ENCODE measurements around the gene COG5. TPM values are rescaled to one million over a fixed set of nuclear protein-coding genes. Genes with fewer than 3 reads are reported as not detected.

COG5 gene
- total and polyA plus RNA-seq, 10 of the 15 experiments (the other 5 are each of a cell fraction or from before 2014, with no cell fraction given), result 5.5 to 27.9 (median 15.6) TPM

GRCh38 chr7:107161415-107161814, 402.3 kb downstream of the COG5 start (continued):
- TF ChIP-seq HSF1 (IDR thresholded peaks at IDR 0.05; ENCODE audit: low read depth, low read length), result no peak
- no peak for TF ChIP-seq RELB (IDR thresholded peaks at IDR 0.05; ENCODE audit: low read depth)
- TF ChIP-seq MTA3 (IDR thresholded peaks at IDR 0.05; ENCODE audit: borderline replicate concordance, low read length), result no peak

GRCh38 chr7:107160389-107160788, 403.3 kb downstream of the COG5 start:
- no peak for DNase-seq (ENCODE audit: low read depth, low spot score)
- no peak overlapping the region for H3K4me3 ChIP-seq
- POLR2A ChIA-PET, result interaction anchor here (0.9 kb wide), 1 partner anchor 10 kb away, joined by 3 read pairs; no protein-coding TSS in a partner anchor
- no peak overlapping the region for H3K27ac ChIP-seq (ENCODE audit: control insufficient read depth, insufficient read depth)
- RAD21 ChIA-PET (ENCODE audit: unreplicated experiment), result no interaction called here
- no TSS peak for BruUV-seq (replicated peaks)
- no peaks in the 10 kb centered on the region; a peak in 1 of 4 replicates for H3K27me3 ChIP-seq (replicated peaks in 1 of 2; ENCODE audit: control insufficient read depth in 2 of 2, insufficient read depth in 2 of 2, low read length in 1 of 2)
- no peak overlapping the region for H3K9ac ChIP-seq (ENCODE audit: control insufficient read depth, insufficient read depth, low read length)
- H3K79me2 ChIP-seq (ENCODE audit: control insufficient read depth, insufficient read depth, low read length), result no peaks in the 10 kb centered on the region
- H3K4me1 ChIP-seq (ENCODE audit: control insufficient read depth, insufficient read depth, low read length), result no peaks in the 10 kb centered on the region
- H2AFZ ChIP-seq (ENCODE audit: control insufficient read depth, low read depth, low read length), result no peak overlapping the region
- 50% methylated on average over 2 of the region's 2 CpGs for WGBS (ENCODE audit: insufficient coverage, insufficient replicate concordance, low lambda C conversion rate, missing lambda C conversion rate)
- H3K9me3 ChIP-seq (replicated peaks; ENCODE audit: control insufficient read depth, insufficient read depth, low read length), result no peaks in the 10 kb centered on the region
- H4K20me1 ChIP-seq (ENCODE audit: control insufficient read depth, insufficient read depth), result no peaks in the 10 kb centered on the region
- CTCF ChIA-PET, result interaction anchor here (0.6 kb wide), 1 partner anchor 10 kb away, joined by 3 read pairs; no protein-coding TSS in a partner anchor
- SMC1A ChIA-PET (ENCODE audit: uncharacterized antibody, unreplicated experiment), result no interaction called here
- intact Hi-C loops (cut with micrococcal nuclease; ENCODE audit: unreplicated experiment), result no loop called here
- FAIRE-seq, result no peak
- in situ Hi-C loops (cut with MboI), result no loop called here
- no peak for ATAC-seq
- TF ChIP-seq CBX3 (IDR thresholded peaks at IDR 0.05; ENCODE audit: borderline replicate concordance, low read depth) (no peak), MEF2A (IDR thresholded peaks at IDR 0.05; ENCODE audit: insufficient read depth, low read depth, low read length) (no peak), BCLAF1 (IDR thresholded peaks at IDR 0.05) (no peak), MYB (IDR thresholded peaks at IDR 0.05; ENCODE audit: borderline replicate concordance, low read depth, low read length) (no peak), IKZF1 (conservative IDR thresholded peaks at IDR 0.05) (no peak), STAT1 (conservative IDR thresholded peaks at IDR 0.05) (no peak), NR2C2 (IDR thresholded peaks at IDR 0.05; ENCODE audit: borderline replicate concordance, control insufficient read depth, insufficient read length, low read depth) (no peak), PAX8 (IDR thresholded peaks at IDR 0.05) (no peak), STAT3 (IDR thresholded peaks at IDR 0.05; ENCODE audit: low read depth, low read length) (no peak), HCFC1 (IDR thresholded peaks at IDR 0.05; ENCODE audit: low read length) (no peak), IRF4 (IDR thresholded peaks at IDR 0.05; ENCODE audit: low read depth, low read length) (no peak), MEF2B (IDR thresholded peaks at IDR 0.05; ENCODE audit: partially characterized antibody, poor library complexity, severe bottlenecking) (no peak)
- no peak overlapping the region for H3K4me2 ChIP-seq (ENCODE audit: control insufficient read depth, insufficient read depth)
- no peaks in the 10 kb centered on the region for H3K36me3 ChIP-seq (ENCODE audit: control insufficient read depth in 2 of 2, insufficient read depth in 2 of 2, low read length in 1 of 2)
